ENCODE data around the gene TNFSF4. TPM values are rescaled to one million over a fixed set of nuclear protein-coding genes. Genes with fewer than 3 reads are reported as not detected.
"Not testable (repeated sequence)": the region's sequence is repeated elsewhere in the genome, so short reads cannot be mapped to it uniquely, and the experiment has no call there.

The TNFSF4 gene
- polyA plus RNA-seq, 6 donors from 2014 or later = 1.2 to 4.8 (median 3.6) TPM; not detected in 1

DNA sequence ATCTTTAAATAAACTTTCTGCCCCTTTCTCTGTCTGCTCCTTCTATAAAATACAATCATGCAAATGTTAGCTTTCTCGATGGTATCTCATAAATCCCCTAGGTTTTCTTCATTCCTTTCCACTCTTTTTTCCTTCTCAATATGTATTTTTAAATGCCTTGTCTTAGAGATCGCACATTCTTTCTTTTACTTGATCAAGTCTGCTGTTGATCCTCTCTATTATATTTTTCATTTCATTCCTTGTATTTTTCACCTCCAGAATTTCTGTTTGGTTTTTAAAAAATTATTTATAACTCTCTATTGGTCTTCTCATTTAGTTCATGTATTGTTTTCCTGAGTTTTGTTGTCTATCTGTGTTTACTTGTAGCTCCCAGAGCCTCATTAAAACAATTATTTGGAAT is 36.0 kb downstream of the TNFSF4 start:
- no peak for ATAC-seq (ENCODE audit: low read depth in 2 of 2)
- peaks cover 13 to 23% (median 13%) of the 10 kb centered on the region in 3 donors for H3K4me1 Mint-ChIP-seq
- H3K36me3 Mint-ChIP-seq = peaks cover 5 to 20% of the 10 kb centered on the region in 2 donors
- no peak for DNase-seq
- no peaks in the 10 kb centered on the region for H3K27me3 Mint-ChIP-seq
- peak overlapping the region in 1 of 6 donors; percentile 6 for H3K27ac Mint-ChIP-seq
- H3K4me3 Mint-ChIP-seq = no peak overlapping the region
- peaks cover 16 to 56% (median 42%) of the 10 kb centered on the region in 7 donors for H3K9me3 Mint-ChIP-seq

DNA sequence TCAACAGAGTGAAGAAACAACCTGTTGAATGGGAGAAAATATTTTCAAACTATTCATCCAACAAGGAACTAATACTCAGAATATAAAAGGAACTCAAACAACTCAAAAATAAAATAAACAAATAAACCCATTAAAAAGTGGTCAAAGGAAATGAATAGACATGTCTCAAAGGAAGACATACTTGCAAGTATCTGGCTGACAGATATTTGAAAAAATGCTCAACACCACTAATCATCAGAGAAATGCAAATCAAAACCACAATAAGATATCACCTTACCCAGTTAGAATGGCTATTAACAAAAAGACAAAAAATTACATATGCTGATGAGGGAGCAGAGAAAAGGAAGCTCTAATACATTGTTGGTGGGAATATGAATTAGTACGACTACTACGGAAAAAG is 38.2 kb downstream of the TNFSF4 start:
- H3K36me3 Mint-ChIP-seq = peaks cover 2 to 13% of the 10 kb centered on the region in 2 donors
- no peak overlapping the region for H3K27ac Mint-ChIP-seq
- DNase-seq (no peak), ATAC-seq (ENCODE audit: low read depth in 2 of 2) (no peak)
- H3K4me1 Mint-ChIP-seq = peaks cover 0 to 2% (median 0%) of the 10 kb centered on the region in 3 donors
- peaks cover 11 to 42% (median 34%) of the 10 kb centered on the region in 7 donors for H3K9me3 Mint-ChIP-seq
- H3K4me3 Mint-ChIP-seq = no peak overlapping the region
- no peaks in the 10 kb centered on the region for H3K27me3 Mint-ChIP-seq

GRCh38 chr1:173164686-173165085 is 42.4 kb downstream of the TNFSF4 start:
- ATAC-seq (ENCODE audit: low read depth in 2 of 2) (no peak), DNase-seq (no peak)
- Mint-ChIP-seq H3K4me1 (no peaks in the 10 kb centered on the region), H3K4me3 (no peak overlapping the region), H3K9me3 (peaks cover 0 to 10% (median 4%) of the 10 kb centered on the region in 7 donors), H3K27me3 (no peaks in the 10 kb centered on the region), H3K27ac (no peak overlapping the region), H3K36me3 (no peaks in the 10 kb centered on the region)

- ATAC-seq (ENCODE audit: low read depth in 2 of 2) = no peak
- Mint-ChIP-seq H3K36me3 (no peaks in the 10 kb centered on the region), H3K27me3 (no peaks in the 10 kb centered on the region)
Measured at GRCh38 chr1:173164178-173164577, 43.0 kb downstream of the TNFSF4 start.

GRCh38 chr1:173163222-173163621 is 43.9 kb downstream of the TNFSF4 start:
- no peaks in the 10 kb centered on the region for H3K27me3 Mint-ChIP-seq

More at GRCh38 chr1:173164178-173164577, 43.0 kb downstream of the TNFSF4 start:
- H3K27ac Mint-ChIP-seq = no peak overlapping the region
- no peaks in the 10 kb centered on the region for H3K4me1 Mint-ChIP-seq
- peaks cover 0 to 5% (median 0%) of the 10 kb centered on the region in 7 donors for H3K9me3 Mint-ChIP-seq
- H3K4me3 Mint-ChIP-seq = no peak overlapping the region
- no peak for DNase-seq

DNA sequence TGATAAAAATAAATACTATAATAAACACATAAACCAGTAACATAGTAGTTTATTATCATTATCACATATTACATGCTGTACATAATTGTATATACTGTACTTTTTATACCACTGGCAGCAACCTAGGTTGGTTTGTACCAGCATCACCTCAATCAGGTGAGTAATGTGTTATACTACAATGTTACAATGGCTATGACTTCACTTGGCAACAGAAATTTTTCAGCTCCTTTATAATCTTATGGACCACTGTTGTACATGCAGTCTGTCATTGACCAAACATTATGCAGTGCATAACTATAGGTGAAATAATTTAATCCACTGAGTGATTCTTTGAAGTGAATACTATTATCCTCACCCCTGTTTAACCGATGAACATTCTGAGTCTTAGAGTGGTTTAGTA is 44.5 kb downstream of the TNFSF4 start:
- H3K4me1 Mint-ChIP-seq = no peaks in the 10 kb centered on the region
- DNase-seq = no peak
- H3K27me3 Mint-ChIP-seq = no peaks in the 10 kb centered on the region
- H3K27ac Mint-ChIP-seq = no peak overlapping the region
- no peak for ATAC-seq (ENCODE audit: low read depth in 2 of 2)
- no peaks in the 10 kb centered on the region for H3K36me3 Mint-ChIP-seq
- peaks cover 0 to 4% (median 0%) of the 10 kb centered on the region in 7 donors for H3K9me3 Mint-ChIP-seq
- no peak overlapping the region for H3K4me3 Mint-ChIP-seq

More at GRCh38 chr1:173163222-173163621, 43.9 kb downstream of the TNFSF4 start:
- no peak for DNase-seq
- ATAC-seq (ENCODE audit: low read depth in 2 of 2) = no peak
- Mint-ChIP-seq H3K4me1 (no peaks in the 10 kb centered on the region), H3K36me3 (no peaks in the 10 kb centered on the region), H3K4me3 (no peak overlapping the region), H3K9me3 (peaks cover 0 to 4% (median 0%) of the 10 kb centered on the region in 7 donors), H3K27ac (no peak overlapping the region)

GRCh38 chr1:173161510-173162221 is 45.5 kb downstream of the TNFSF4 start:
- Mint-ChIP-seq H3K4me3 (no peak overlapping the region), H3K27ac (no peak overlapping the region), H3K4me1 (no peaks in the 10 kb centered on the region), H3K27me3 (no peaks in the 10 kb centered on the region), H3K36me3 (no peaks in the 10 kb centered on the region), H3K9me3 (peaks cover 0 to 5% (median 0%) of the 10 kb centered on the region in 7 donors)
- DNase-seq (no peak), ATAC-seq (ENCODE audit: low read depth in 2 of 2) (no peak)

DNA sequence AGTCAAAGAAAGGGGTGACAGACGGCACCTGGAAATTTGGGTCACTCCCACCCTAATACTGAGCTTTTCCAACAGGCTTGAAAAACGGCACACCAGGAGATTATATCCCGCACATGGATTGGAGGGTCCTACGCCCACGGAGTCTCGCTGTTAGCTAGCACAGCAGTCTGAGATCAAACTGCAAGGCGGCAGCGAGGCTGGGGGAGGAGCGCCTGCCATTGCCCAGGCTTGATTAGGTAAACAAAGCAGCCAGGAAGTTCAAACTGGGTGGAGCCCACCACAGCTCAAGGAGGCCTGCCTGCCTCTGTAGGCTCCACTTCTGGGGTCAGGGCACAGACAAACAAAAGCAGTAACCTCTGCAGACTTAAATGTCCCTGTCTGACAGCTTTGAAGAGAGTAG is 53.2 kb downstream of the TNFSF4 start:
- not testable (repeated sequence) for H3K27ac Mint-ChIP-seq; DNase-seq; ATAC-seq (ENCODE audit: low read depth in 2 of 2); H3K4me1 Mint-ChIP-seq; H3K4me3 Mint-ChIP-seq; H3K27me3 Mint-ChIP-seq
- H3K9me3 Mint-ChIP-seq = peaks cover 0 to 14% (median 6%) of the 10 kb centered on the region in 7 donors
- H3K36me3 Mint-ChIP-seq = peaks cover 9 to 15% of the 10 kb centered on the region in 2 donors

DNA sequence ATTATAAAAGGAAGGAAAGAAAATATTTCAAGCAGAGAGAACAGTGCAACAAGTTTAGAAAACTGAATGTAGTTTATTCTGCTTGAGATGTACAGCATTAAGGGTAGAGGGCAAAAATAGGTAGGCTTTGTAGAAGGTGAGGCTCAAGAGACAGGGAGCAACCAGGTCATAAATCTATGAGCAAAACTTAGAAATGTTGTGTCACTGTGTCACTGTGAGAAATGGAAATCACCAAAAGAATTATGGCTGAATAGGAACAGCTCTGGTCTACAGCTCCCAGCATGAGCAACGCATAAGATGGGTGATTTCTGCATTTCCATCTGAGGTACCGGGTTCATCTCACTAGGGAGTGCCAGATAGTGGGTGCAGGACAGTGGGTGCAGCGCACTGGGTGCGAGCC is 53.6 kb downstream of the TNFSF4 start:
- Mint-ChIP-seq H3K4me3 (peak overlapping the region in 1 of 8 donors; percentile 2), H3K36me3 (peaks cover 9 to 20% of the 10 kb centered on the region in 2 donors), H3K27me3 (peaks cover 0 to 6% (median 5%) of the 10 kb centered on the region in 3 donors), H3K9me3 (peaks cover 0 to 14% (median 6%) of the 10 kb centered on the region in 7 donors), H3K27ac (peak overlapping the region in 2 of 6 donors; percentile 33 to 53), H3K4me1 (peaks cover 0 to 6% (median 5%) of the 10 kb centered on the region in 3 donors)
- ATAC-seq (ENCODE audit: low read depth in 2 of 2) (no peak), DNase-seq (no peak)

- peaks cover 0 to 6% (median 5%) of the 10 kb centered on the region in 3 donors for H3K27me3 Mint-ChIP-seq
- no peak overlapping the region for H3K27ac Mint-ChIP-seq
- H3K9me3 Mint-ChIP-seq = peaks cover 0 to 14% (median 6%) of the 10 kb centered on the region in 7 donors
- peaks cover 0 to 6% (median 5%) of the 10 kb centered on the region in 3 donors for H3K4me1 Mint-ChIP-seq
- H3K4me3 Mint-ChIP-seq = no peak overlapping the region
- H3K36me3 Mint-ChIP-seq = peaks cover 11 to 21% of the 10 kb centered on the region in 2 donors
- ATAC-seq (ENCODE audit: low read depth in 2 of 2) = no peak
- DNase-seq = no peak
Measured at GRCh38 chr1:173152598-173152997, 54.5 kb downstream of the TNFSF4 start.

DNA sequence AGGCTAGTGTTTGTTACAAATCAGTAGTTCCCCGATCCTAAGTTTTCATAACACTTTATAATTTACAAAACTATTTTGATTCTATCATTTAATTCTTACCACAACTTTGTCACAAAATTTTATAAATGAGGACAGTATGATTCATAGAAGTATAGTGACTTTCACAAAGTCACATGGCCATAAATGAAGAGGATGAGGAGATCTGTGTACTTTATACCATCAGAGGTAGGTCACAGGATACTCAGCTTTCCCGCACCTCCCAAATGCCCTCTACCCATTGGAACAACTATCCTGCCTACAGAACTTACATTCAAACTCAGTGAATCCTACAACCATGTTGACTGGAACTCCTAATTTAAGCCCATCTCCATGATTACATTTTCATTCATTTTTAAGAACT is 56.3 kb downstream of the TNFSF4 start:
- no peak for DNase-seq
- Mint-ChIP-seq H3K27me3 (peaks cover 5 to 8% (median 6%) of the 10 kb centered on the region in 3 donors), H3K27ac (no peak overlapping the region), H3K36me3 (peaks cover 21 to 27% of the 10 kb centered on the region in 2 donors), H3K4me3 (no peak overlapping the region), H3K9me3 (peaks cover 1 to 28% (median 15%) of the 10 kb centered on the region in 7 donors), H3K4me1 (peaks cover 0 to 6% (median 5%) of the 10 kb centered on the region in 3 donors)
- ATAC-seq (ENCODE audit: low read depth in 2 of 2) = no peak

GRCh38 chr1:173149887-173150286 is 57.2 kb downstream of the TNFSF4 start:
- Mint-ChIP-seq H3K27me3 (peaks cover 5 to 14% (median 6%) of the 10 kb centered on the region in 3 donors), H3K9me3 (peaks cover 8 to 37% (median 24%) of the 10 kb centered on the region in 7 donors), H3K4me1 (peaks cover 0 to 6% (median 5%) of the 10 kb centered on the region in 3 donors), H3K36me3 (peaks cover 28 to 36% of the 10 kb centered on the region in 2 donors), H3K4me3 (no peak overlapping the region), H3K27ac (no peak overlapping the region)
- ATAC-seq (ENCODE audit: low read depth in 2 of 2) (no peak), DNase-seq (no peak)

DNA sequence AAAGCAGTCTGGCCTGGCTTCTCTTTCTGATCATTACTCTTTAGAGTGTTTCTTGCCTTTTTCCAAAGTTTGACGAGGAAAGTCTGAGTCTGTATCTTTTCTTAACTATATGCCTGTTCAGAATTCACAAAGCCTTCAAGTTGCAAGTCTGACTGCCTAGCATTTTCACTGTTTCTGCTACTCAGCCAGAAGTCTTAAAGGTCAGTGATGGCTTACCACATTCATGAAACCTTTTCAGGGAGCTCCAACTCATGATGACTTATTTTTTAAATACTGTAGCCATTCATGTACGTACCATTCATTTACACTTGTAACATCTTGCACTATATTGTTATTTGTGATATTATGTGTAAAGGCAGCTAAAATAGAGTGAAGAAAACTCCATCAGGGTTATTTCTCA is 58.2 kb downstream of the TNFSF4 start:
- H3K36me3 Mint-ChIP-seq = peaks cover 36 to 43% of the 10 kb centered on the region in 2 donors
- peaks cover 5 to 14% (median 6%) of the 10 kb centered on the region in 3 donors for H3K27me3 Mint-ChIP-seq
- peaks cover 14 to 45% (median 30%) of the 10 kb centered on the region in 7 donors for H3K9me3 Mint-ChIP-seq
- ATAC-seq (ENCODE audit: low read depth in 2 of 2) = no peak
- H3K4me1 Mint-ChIP-seq = peaks cover 0 to 6% (median 5%) of the 10 kb centered on the region in 3 donors
- no peak overlapping the region for H3K27ac Mint-ChIP-seq
- no peak for DNase-seq
- H3K4me3 Mint-ChIP-seq = no peak overlapping the region

- Mint-ChIP-seq H3K4me1 (peaks cover 0 to 4% (median 2%) of the 10 kb centered on the region in 3 donors), H3K36me3 (peaks cover 33 to 44% of the 10 kb centered on the region in 2 donors), H3K9me3 (peaks cover 16 to 44% (median 30%) of the 10 kb centered on the region in 7 donors), H3K4me3 (no peak overlapping the region), H3K27ac (no peak overlapping the region), H3K27me3 (peaks cover 5 to 14% (median 6%) of the 10 kb centered on the region in 3 donors)
- DNase-seq = no peak
- ATAC-seq (ENCODE audit: low read depth in 2 of 2) = no peak
Measured at GRCh38 chr1:173148545-173148944, 58.6 kb downstream of the TNFSF4 start.

All from naive B cell (primary cell).